Thoracic aorta endothelial cell (primary cell): ENCODE data around the gene FGFBP3. TPM values are rescaled to one million over a fixed set of nuclear protein-coding genes. Genes with fewer than 3 reads are reported as not detected.

ENCODE experiments used
- small RNA-seq: library from RNA; depleted of rRNA; stranded (forward); fragments of <200 nt; gene quantifications from one replicate; pipeline ENCODE3, GENCODE V24; 2012
- total RNA-seq: library from RNA; depleted of rRNA; stranded (reverse); fragments of >200 nt; gene quantifications from 2 replicates; pipeline ENCODE4 v1.2.3, GENCODE V29; 2012

FGFBP3 gene, protein sequence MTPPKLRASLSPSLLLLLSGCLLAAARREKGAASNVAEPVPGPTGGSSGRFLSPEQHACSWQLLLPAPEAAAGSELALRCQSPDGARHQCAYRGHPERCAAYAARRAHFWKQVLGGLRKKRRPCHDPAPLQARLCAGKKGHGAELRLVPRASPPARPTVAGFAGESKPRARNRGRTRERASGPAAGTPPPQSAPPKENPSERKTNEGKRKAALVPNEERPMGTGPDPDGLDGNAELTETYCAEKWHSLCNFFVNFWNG
- total RNA-seq: 0.27 and 0.29 TPM in 2 replicates

DNA sequence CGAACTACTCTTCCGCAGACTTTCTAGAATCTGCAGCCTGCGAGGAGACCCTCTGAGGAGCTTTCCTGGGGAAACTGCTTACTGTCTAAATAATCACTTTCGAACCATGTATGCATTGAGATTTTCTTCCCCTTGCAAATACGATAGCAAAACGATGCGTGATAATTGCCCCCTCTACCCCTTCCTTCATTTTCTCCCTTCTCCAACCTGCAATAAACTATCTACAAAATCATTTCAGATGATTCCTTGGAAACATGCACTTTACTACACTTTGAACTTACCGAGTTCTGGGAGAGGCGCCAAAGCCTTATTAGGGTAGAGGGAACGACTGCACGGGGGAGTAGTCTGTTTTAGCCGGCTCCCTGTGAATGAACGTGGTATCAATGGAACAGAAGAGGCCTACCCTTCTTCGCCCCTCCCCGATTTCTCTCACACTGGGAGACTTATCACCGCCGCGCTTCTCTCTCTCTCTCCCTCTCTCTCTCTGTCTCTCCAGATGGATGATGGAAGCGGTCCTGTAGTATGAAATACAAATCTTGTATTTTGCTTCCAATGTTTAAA, at the start of gene FGFBP3:
Gene FGFBP3 (minus strand): TSS at position 370 of the 561 bp plus-strand sequence. CDS start 517 bp downstream, outside the sequence.

DNA sequence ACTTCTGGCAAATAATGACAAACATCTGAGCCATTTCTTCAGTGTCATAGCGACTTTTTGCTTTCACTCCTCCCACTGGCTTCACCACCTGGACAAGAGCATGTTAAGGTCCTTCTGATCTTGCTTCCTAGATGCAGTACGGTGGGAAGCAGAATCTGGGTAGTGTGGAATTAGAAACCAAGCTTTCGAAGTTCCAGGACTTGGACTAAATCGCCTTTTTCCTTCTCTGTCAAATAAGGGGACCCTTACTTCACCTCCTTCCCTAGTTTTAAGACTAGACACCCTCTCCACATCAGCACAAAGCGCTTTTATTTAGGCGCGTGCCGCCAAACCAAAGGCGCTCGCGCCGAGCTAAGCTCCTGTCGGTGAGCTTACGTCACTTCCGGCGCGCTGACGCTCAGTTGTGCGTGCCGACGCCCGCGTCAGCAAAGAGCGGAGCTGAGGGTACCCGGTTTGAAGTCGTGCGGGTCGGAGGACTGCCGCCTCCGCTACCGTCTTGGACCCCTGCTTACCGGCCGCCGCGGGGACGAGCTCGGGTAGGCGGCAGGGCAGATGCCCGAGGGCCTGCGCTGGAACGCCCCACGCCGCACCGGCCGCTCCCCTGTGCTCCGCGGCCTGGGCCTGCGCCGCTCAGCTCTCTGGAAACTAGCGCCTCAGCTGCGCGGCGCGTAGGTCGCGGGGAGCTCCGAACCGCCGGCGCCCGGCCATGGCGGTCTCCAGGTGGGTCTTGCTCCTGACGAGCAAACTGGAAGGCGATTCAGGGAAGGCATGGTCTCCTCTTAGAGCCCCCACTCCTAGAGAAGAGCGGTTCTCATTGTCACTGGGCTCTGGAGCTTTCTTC, 14.3 kb upstream of the FGFBP3 start, which contains the start of gene BTAF1:
Gene BTAF1 (plus strand): TSS at position 400 of the 841 bp plus-strand sequence. CDS start 307 bp downstream, at position 707.

Small RNA genes within 50 kb of the gene (small RNA-seq; reads per million reads assigned to genes)
- not detected for gene AL359198.2

Other genes starting within 250 kb of the FGFBP3 start
- gene TNKS2, start 111.1 kb downstream of the FGFBP3 start, total RNA-seq: 67.8 and 68.8 TPM in 2 replicates
- gene BTAF1, start 14.3 kb upstream of the FGFBP3 start, total RNA-seq: 55.1 and 56.9 TPM in 2 replicates